H1 (cell line): ENCODE data around the gene RHEB. TPM values are rescaled to one million over a fixed set of nuclear protein-coding genes. Genes with fewer than 3 reads are reported as not detected.

Source experiments
- CTCF ChIA-PET: fragments of 300-600 bp; sonication (Branson Sonifier 250); formaldehyde crosslinking; loops from one replicate; lab custom pipeline; 2021; ENCODE audit not compliant: partially characterized antibody; lab: Charles Lee
- POLR2A ChIA-PET: fragments of 300-600 bp; sonication (Branson Sonifier 250); formaldehyde crosslinking; loops from one replicate; lab custom pipeline; 2021; ENCODE audit warnings: inconsistent platforms; ENCODE audit not compliant: partially characterized antibody; lab: Charles Lee
- DNase-seq, 2 experiments: peaks; one replicate each; pipeline versions ENCODE4 v3.0.0 to v3.0.0-alpha.2; 2010 to 2022; ENCODE audit warnings: low spot score in 2 of 2, low read depth in 1 of 2, mixed read lengths in 1 of 2
- FAIRE-seq: peaks from 2 replicates; lab custom pipeline; 2011; peaks lifted over from hg19 to GRCh38; lab: Jason Lieb, UNC
- H2AFZ ChIP-seq: 2 replicates; pipeline ENCODE4 v1.8.1; 2012; ENCODE audit warnings: low read length, inconsistent platforms
- H2AK5ac ChIP-seq: 2 replicates; pipeline ENCODE4 v1.6.1; 2013; ENCODE audit warnings: low read depth, low read length
- H2BK120ac ChIP-seq: replicated peaks from 2 replicates; pipeline ENCODE3; 2013; ENCODE audit warnings: low read depth, low read length, inconsistent platforms
- H2BK12ac ChIP-seq: 2 replicates; pipeline ENCODE4 v1.6.1; 2013; ENCODE audit warnings: low read depth, low read length
- H2BK15ac ChIP-seq: 2 replicates; pipeline ENCODE4 v1.6.1; 2013; ENCODE audit warnings: low read length
- H2BK20ac ChIP-seq: 2 replicates; pipeline ENCODE4 v1.6.1; 2013; ENCODE audit warnings: low read length
- H2BK5ac ChIP-seq: 2 replicates; pipeline ENCODE4 v1.6.1; 2013; ENCODE audit warnings: low read depth, low read length
- H3K14ac ChIP-seq: 2 replicates; pipeline ENCODE4 v1.6.1; 2013; ENCODE audit warnings: inconsistent platforms; ENCODE audit not compliant: insufficient read length
- H3K18ac ChIP-seq: 2 replicates; pipeline ENCODE4 v1.6.1; 2013; ENCODE audit warnings: low read length; ENCODE audit errors: extremely low read depth
- H3K23ac ChIP-seq: 2 replicates; pipeline ENCODE4 v1.6.1; 2013; ENCODE audit warnings: inconsistent platforms; ENCODE audit not compliant: insufficient read length
- H3K23me2 ChIP-seq: 2 replicates; pipeline ENCODE4 v1.6.1; 2013; ENCODE audit warnings: low read depth, low read length
- H3K27ac ChIP-seq: 2 replicates; pipeline ENCODE4 v1.6.1; 2011; ENCODE audit warnings: low read depth, low read length, inconsistent platforms
- H3K27me3 ChIP-seq, 4 experiments: replicated peaks in 1 of 4; 1 replicate in 1 of 4; 2 replicates in 3 of 4; pipeline versions ENCODE4 v1.6.1 to v1.8.1; 2011 to 2013; ENCODE audit warnings: low read length in 3 of 4, mild to moderate bottlenecking in 3 of 4, inconsistent platforms in 2 of 4, mixed read lengths in 2 of 4, moderate library complexity in 1 of 4; ENCODE audit not compliant: control insufficient read depth in 3 of 4, insufficient read depth in 3 of 4; ENCODE audit errors: extremely low read depth in 1 of 4
- H3K36me3 ChIP-seq, 4 experiments: 2 replicates each; pipeline versions ENCODE4 v1.6.1 to v1.8.1; 2011 to 2013; ENCODE audit warnings: mild to moderate bottlenecking in 4 of 4, low read length in 3 of 4, moderate library complexity in 2 of 4, control low read depth in 1 of 4, inconsistent platforms in 1 of 4; ENCODE audit not compliant: insufficient read depth in 4 of 4, control insufficient read depth in 2 of 4
- H3K4ac ChIP-seq: replicated peaks from 2 replicates; pipeline ENCODE3; 2013; ENCODE audit warnings: low read length, low read depth, mixed read lengths, inconsistent platforms; ENCODE audit not compliant: insufficient read length
- H3K4me1 ChIP-seq, 4 experiments: replicated peaks in 1 of 4; 1 replicate in 1 of 4; 2 replicates in 3 of 4; pipeline versions ENCODE4 v1.6.1 to v1.8.1; 2011 to 2013; ENCODE audit warnings: low read length in 3 of 4, inconsistent platforms in 2 of 4, mixed read lengths in 1 of 4; ENCODE audit not compliant: insufficient read depth in 4 of 4, control insufficient read depth in 3 of 4
- H3K4me2 ChIP-seq, 2 experiments: 2 replicates each; pipeline versions ENCODE4 v1.6.1 to v1.8.1; 2011 to 2013; ENCODE audit warnings: low read depth in 2 of 2, low read length in 2 of 2, control low read depth in 1 of 2, inconsistent platforms in 1 of 2, mild to moderate bottlenecking in 1 of 2; ENCODE audit not compliant: insufficient read depth in 1 of 2
- H3K4me3 ChIP-seq, 4 experiments: fragments of 200-600, 300-600 bp in 1 of 4; sonication (generic), shearing (Covaris generic), sonication (Bioruptor Twin) in 1 of 4; 2 replicates each; pipeline versions ENCODE4 v1.5.1 to v1.8.1; 2011 to 2016; ENCODE audit warnings: low read length in 4 of 4, low read depth in 3 of 4, control low read depth in 2 of 4, inconsistent platforms in 2 of 4, mild to moderate bottlenecking in 2 of 4, mixed read lengths in 1 of 4, moderate library complexity in 1 of 4; ENCODE audit not compliant: insufficient read depth in 2 of 4; ENCODE audit errors: extremely low read depth in 1 of 4
- H3K56ac ChIP-seq: replicated peaks from 2 replicates; pipeline ENCODE3; 2013; ENCODE audit warnings: low read depth, mild to moderate bottlenecking, mixed read lengths, low read length, inconsistent platforms; ENCODE audit not compliant: insufficient read length
- H3K79me1 ChIP-seq: 2 replicates; pipeline ENCODE4 v1.6.1; 2013; ENCODE audit warnings: low read depth, low read length, control low read depth
- H3K79me2 ChIP-seq, 2 experiments: 2 replicates each; pipeline versions ENCODE4 v1.6.1 to v1.8.1; 2012 to 2013; ENCODE audit warnings: low read length in 2 of 2, mild to moderate bottlenecking in 2 of 2, inconsistent platforms in 1 of 2; ENCODE audit not compliant: insufficient read depth in 2 of 2, control insufficient read depth in 1 of 2
- H3K9ac ChIP-seq, 4 experiments: replicated peaks in 1 of 4; 1 replicate in 1 of 4; 2 replicates in 3 of 4; pipeline versions ENCODE4 v1.6.1 to v1.8.1; 2011 to 2013; ENCODE audit warnings: low read depth in 3 of 4, low read length in 3 of 4, control low read depth in 2 of 4, mild to moderate bottlenecking in 2 of 4, moderate library complexity in 2 of 4, inconsistent platforms in 1 of 4; ENCODE audit errors: extremely low read depth in 1 of 4
- H3K9me3 ChIP-seq, 2 experiments: 2 replicates each; pipeline versions ENCODE4 v1.6.1 to v1.8.1; 2012 to 2013; ENCODE audit warnings: mild to moderate bottlenecking in 2 of 2, moderate library complexity in 2 of 2, control low read depth in 1 of 2, inconsistent platforms in 1 of 2, low read depth in 1 of 2, low read length in 1 of 2, mixed read lengths in 1 of 2; ENCODE audit not compliant: insufficient read depth in 2 of 2
- H4K20me1 ChIP-seq, 2 experiments: replicated peaks in 1 of 2; 2 replicates each; pipeline versions ENCODE3 to v1.8.1; 2011 to 2013; ENCODE audit warnings: inconsistent platforms in 2 of 2, low read length in 2 of 2, mild to moderate bottlenecking in 1 of 2; ENCODE audit not compliant: insufficient read depth in 2 of 2, control insufficient read depth in 1 of 2
- H4K5ac ChIP-seq: 2 replicates; pipeline ENCODE4 v1.6.1; 2013; ENCODE audit warnings: low read length, low read depth, mixed read lengths, inconsistent platforms; ENCODE audit not compliant: insufficient read length
- H4K8ac ChIP-seq: 2 replicates; pipeline ENCODE4 v1.8.0; 2013; ENCODE audit warnings: mild to moderate bottlenecking, moderate library complexity, low read length, inconsistent platforms; ENCODE audit not compliant: insufficient read depth; ENCODE audit errors: extremely low read depth
- H4K91ac ChIP-seq: replicated peaks from 2 replicates; pipeline ENCODE3; 2013; ENCODE audit warnings: low read length, mixed read lengths, inconsistent platforms; ENCODE audit not compliant: insufficient read length
- JUN ChIP-seq: IDR thresholded peaks from 2 replicates; pipeline ENCODE4 v1.6.1; 2011; ENCODE audit warnings: low read depth, mild to moderate bottlenecking, improper control_type of control experiment, low read length
- WGBS, 2 experiments: shearing (Covaris generic) in 1 of 2; methylation state at CpG; one replicate each; pipeline versions ENCODE4 v1.1.6 to v1.1.7; 2013 to 2015; ENCODE audit warnings: low lambda C conversion rate in 2 of 2, mixed read lengths in 2 of 2, inconsistent platforms in 1 of 2, low coverage in 1 of 2, missing lambda C conversion rate in 1 of 2; ENCODE audit not compliant: insufficient replicate concordance in 2 of 2, insufficient coverage in 1 of 2, insufficient read length in 1 of 2; ENCODE audit errors: extremely low coverage in 1 of 2, missing lambda C conversion rate in 1 of 2; 5-methylcytosine and 5-hydroxymethylcytosine counted together
- polyA plus RNA-seq, 7 experiments: library from polyadenylated mRNA; depleted of rRNA in 3 of 7; stranded (reverse) in 5 of 7; unstranded in 2 of 7; fragments of >200 nt in 5 of 7; fragments of 200-250 nt in 2 of 7; gene quantifications; 1 replicate in 5 of 7; 2 replicates in 1 of 7; 4 replicates in 1 of 7; pipeline versions ENCODE4 v1.2.1 to v1.2.3, GENCODE V29; 2011 to 2013; ENCODE audit warnings: missing spikeins in 2 of 7, mixed read lengths in 2 of 7
- total RNA-seq: library from RNA; stranded (reverse); fragmentation: NEBNext Ultra II Directional; extraction: Animal tissue kit (Norgen Biotek cat#: 25700); gene quantifications from 2 replicates; pipeline ENCODE4 v1.2.1, GENCODE V29; 2021

The RHEB gene
- total and polyA plus RNA-seq, 2 of the 8 experiments (the other 6 are each of a cell fraction or from before 2014, with no cell fraction given) = 60.8 to 132 TPM

DNA sequence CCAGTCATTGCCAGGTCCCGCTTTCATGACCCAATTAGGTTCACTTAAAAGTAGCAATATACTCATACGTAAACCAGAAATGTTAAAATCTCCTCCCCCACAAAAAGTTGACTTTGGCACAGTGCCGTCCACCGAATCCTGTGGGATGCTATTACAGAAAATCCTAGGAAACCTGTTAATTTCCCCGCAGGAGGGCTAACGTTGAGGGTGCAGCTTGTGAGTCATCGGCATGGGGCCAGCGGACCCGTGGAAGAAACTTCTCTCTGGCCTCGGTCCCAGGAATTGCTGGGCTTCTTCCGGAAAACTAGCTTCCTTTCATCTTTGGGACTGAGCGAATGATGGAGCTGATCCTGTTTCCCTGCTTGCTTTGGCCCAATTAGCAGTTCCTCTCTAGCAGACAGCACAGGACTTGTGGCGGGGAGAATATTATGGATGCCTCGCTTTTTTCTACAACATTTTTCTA lies 93.2 kb downstream of the RHEB start:
- 89% methylated on average over 14 of the region's 14 CpGs; no CpG with 5 or more reads in 1 of the 2 experiments for WGBS, 2 experiments
- Histone ChIP-seq H3K9me3 (peaks cover 4 to 5% of the 10 kb centered on the region in 2 experiments; a peak in 2 of 4 replicates), H4K8ac (no peak overlapping the region), H3K79me2 (no peaks in the 10 kb centered on the region), H3K23me2 (no peaks in the 10 kb centered on the region), H2BK5ac (no peak overlapping the region), H3K4ac (no peak overlapping the region), H3K27ac (no peak overlapping the region), H3K9ac (no peak overlapping the region), H2BK12ac (no peak overlapping the region), H3K18ac (no peak overlapping the region), H3K79me1 (no peaks in the 10 kb centered on the region), H3K4me1 (peaks cover 5 to 20% (median 11%) of the 10 kb centered on the region in 4 experiments), H2AFZ (no peak overlapping the region), H3K36me3 (no peaks in the 10 kb centered on the region), H3K14ac (no peak overlapping the region), H3K27me3 (no peaks in the 10 kb centered on the region), H3K4me2 (no peak overlapping the region), H2BK20ac (no peak overlapping the region), H2BK15ac (no peak overlapping the region), H4K20me1 (no peaks in the 10 kb centered on the region), H3K4me3 (no peak overlapping the region), H3K56ac (no peak overlapping the region), H4K91ac (no peak overlapping the region), H4K5ac (no peak overlapping the region), H2BK120ac (no peak overlapping the region), H2AK5ac (no peak overlapping the region), H3K23ac (no peak overlapping the region)
- CTCF ChIA-PET = interaction anchor here (0.9 to 1.9 kb wide), 3 partner anchors 10 to 54 kb away, joined by 3 to 5 read pairs (median 4); no protein-coding TSS in a partner anchor
- FAIRE-seq = no peak
- POLR2A ChIA-PET = interaction anchor here (0.8 to 1.9 kb wide), 4 partner anchors 9 to 206 kb away, joined by 3 to 5 read pairs (median 3); no protein-coding TSS in a partner anchor
- no peak for DNase-seq
- TF ChIP-seq JUN = no peak
